IMR-90 (cell line): Measurements from ENCODE around the gene MICALL2. TPM values are rescaled to one million over a fixed set of nuclear protein-coding genes. Genes with fewer than 3 reads are reported as not detected.

Experiments used
- ATAC-seq: fragments of 200-7000 bp; cut with Tn5 transposase; 2 replicates; pipeline ENCODE4 v1.9.1; 2020; ENCODE audit warnings: low read depth, mild to moderate bottlenecking, moderate library complexity
- BruUV-seq: library from RNA; stranded (reverse); fragments of 400-500 nt; replicated peaks from 2 replicates; lab custom pipeline; 2021; lab: Mats Ljungman, UMichigan
- CTCF ChIA-PET: fragments of 300-600 bp; formaldehyde crosslinking; extraction: SDS; loops from one replicate; lab custom pipeline; 2021; ENCODE audit warnings: antibody characterized with exemption; lab: Yijun Ruan, JAX
- POLR2A ChIA-PET: fragments of 300-600 bp; sonication (Branson Sonifier 250); formaldehyde crosslinking; loops from one replicate; lab custom pipeline; 2022; ENCODE audit warnings: antibody characterized with exemption; ENCODE audit not compliant: unreplicated experiment; lab: Charles Lee
- DNase-seq: peaks from one replicate; pipeline ENCODE4 v3.0.0; 2013
- H2AFZ ChIP-seq: replicated peaks from 2 replicates; pipeline ENCODE3; 2013; ENCODE audit warnings: low read length, mild to moderate bottlenecking; ENCODE audit not compliant: poor library complexity
- H2AK5ac ChIP-seq: 2 replicates; pipeline ENCODE4 v1.6.1; 2013; ENCODE audit warnings: low read depth, low read length, inconsistent platforms
- H2AK9ac ChIP-seq: replicated peaks from 2 replicates; pipeline ENCODE3; 2013; ENCODE audit warnings: mild to moderate bottlenecking, low read depth, low read length, moderate library complexity; ENCODE audit not compliant: poor library complexity
- H2BK120ac ChIP-seq: 2 replicates; pipeline ENCODE4 v1.6.1; 2013; ENCODE audit warnings: low read depth, low read length, inconsistent platforms
- H2BK15ac ChIP-seq: 3 replicates; pipeline ENCODE4 v1.6.1; 2013; ENCODE audit warnings: low read depth, low read length, inconsistent platforms
- H2BK20ac ChIP-seq: 2 replicates; pipeline ENCODE4 v1.6.1; 2013; ENCODE audit warnings: low read depth, mild to moderate bottlenecking, inconsistent platforms, low read length, moderate library complexity
- H2BK5ac ChIP-seq: 2 replicates; pipeline ENCODE4 v1.6.1; 2013; ENCODE audit warnings: mild to moderate bottlenecking, low read depth, low read length, inconsistent platforms; ENCODE audit not compliant: poor library complexity, severe bottlenecking
- H3K14ac ChIP-seq: replicated peaks from 2 replicates; pipeline ENCODE4 v1.6.1; 2013; ENCODE audit warnings: low read depth, low read length, inconsistent platforms
- H3K18ac ChIP-seq: 2 replicates; pipeline ENCODE4 v1.6.1; 2013; ENCODE audit warnings: low read depth, low read length, control low read depth
- H3K23ac ChIP-seq: 2 replicates; pipeline ENCODE4 v1.6.1; 2013; ENCODE audit warnings: low read depth, low read length, inconsistent platforms
- H3K27ac ChIP-seq: 2 replicates; pipeline ENCODE4 v1.5.1; 2013; ENCODE audit warnings: mild to moderate bottlenecking, control low read depth, low read length; ENCODE audit not compliant: insufficient read depth
- H3K27me3 ChIP-seq: 2 replicates; pipeline ENCODE4 v1.6.1; 2013; ENCODE audit warnings: low read length; ENCODE audit not compliant: control insufficient read depth, insufficient read depth
- H3K36me3 ChIP-seq: 2 replicates; pipeline ENCODE4 v1.6.1; 2013; ENCODE audit warnings: low read length, mixed read lengths; ENCODE audit not compliant: control insufficient read depth, insufficient read depth
- H3K4ac ChIP-seq: 2 replicates; pipeline ENCODE4 v1.6.1; 2013; ENCODE audit warnings: low read depth, low read length, inconsistent platforms
- H3K4me1 ChIP-seq: 2 replicates; pipeline ENCODE4 v1.6.1; 2013; ENCODE audit warnings: low read length, mixed read lengths; ENCODE audit not compliant: control insufficient read depth, insufficient read depth
- H3K4me2 ChIP-seq: 2 replicates; pipeline ENCODE4 v1.6.1; 2013; ENCODE audit warnings: low read depth, mild to moderate bottlenecking, control low read depth, low read length, moderate library complexity
- H3K4me3 ChIP-seq: 2 replicates; pipeline ENCODE4 v1.5.1; 2013; ENCODE audit warnings: low read depth, mild to moderate bottlenecking, control low read depth, low read length, moderate library complexity; ENCODE audit not compliant: insufficient read depth
- H3K56ac ChIP-seq: 2 replicates; pipeline ENCODE4 v1.6.1; 2013; ENCODE audit warnings: low read length, inconsistent platforms; ENCODE audit not compliant: insufficient read depth; ENCODE audit errors: extremely low read depth
- H3K79me1 ChIP-seq, 2 experiments: 2 replicates each; pipeline ENCODE4 v1.6.1; 2013; ENCODE audit warnings: low read length in 2 of 2, inconsistent platforms in 1 of 2, low read depth in 1 of 2
- H3K9ac ChIP-seq: 2 replicates; pipeline ENCODE4 v1.6.1; 2013; ENCODE audit warnings: low read depth, low read length, control low read depth
- H3K9me1 ChIP-seq: 2 replicates; pipeline ENCODE4 v1.6.1; 2013; ENCODE audit warnings: low read length, inconsistent platforms; ENCODE audit not compliant: insufficient read depth
- H3K9me3 ChIP-seq: 2 replicates; pipeline ENCODE4 v1.6.1; 2013; ENCODE audit warnings: low read length; ENCODE audit not compliant: control insufficient read depth, insufficient read depth
- H4K20me1 ChIP-seq: 2 replicates; pipeline ENCODE4 v1.6.1; 2013; ENCODE audit warnings: low read length, inconsistent platforms; ENCODE audit not compliant: insufficient read depth
- H4K5ac ChIP-seq: 2 replicates; pipeline ENCODE4 v1.6.1; 2013; ENCODE audit warnings: mild to moderate bottlenecking, low read depth, low read length, control low read depth
- H4K8ac ChIP-seq, 2 experiments: 2 replicates each; pipeline ENCODE4 v1.6.1; 2013; ENCODE audit warnings: low read depth in 2 of 2, low read length in 2 of 2, control low read depth in 1 of 2, inconsistent platforms in 1 of 2
- H4K91ac ChIP-seq: 2 replicates; pipeline ENCODE4 v1.6.1; 2013; ENCODE audit warnings: low read depth, low read length, inconsistent platforms; ENCODE audit not compliant: insufficient read depth
- BHLHE40 ChIP-seq: fragments of 150-350 bp; IDR thresholded peaks from 2 replicates; pipeline ENCODE4 v1.6.1; 2016; ENCODE audit warnings: mild to moderate bottlenecking, low read depth, low read length
- CTCF ChIP-seq: conservative IDR thresholded peaks from 2 replicates; pipeline ENCODE4 v1.5.1; 2012; ENCODE audit warnings: mild to moderate bottlenecking, low read depth, low read length, improper control_type of control experiment
- MAZ ChIP-seq: IDR thresholded peaks from 2 replicates; pipeline ENCODE4 v1.6.1; 2012; ENCODE audit warnings: low read depth, mild to moderate bottlenecking, low read length, improper control_type of control experiment, moderate library complexity, borderline replicate concordance
- NFE2L2 ChIP-seq: fragments of 150-350 bp; IDR thresholded peaks from 2 replicates; pipeline ENCODE4 v1.6.1; 2016; ENCODE audit warnings: low read depth, mild to moderate bottlenecking, low read length
- RCOR1 ChIP-seq: IDR thresholded peaks from 2 replicates; pipeline ENCODE4 v1.6.1; 2012; ENCODE audit warnings: mild to moderate bottlenecking, low read length, improper control_type of control experiment; ENCODE audit not compliant: insufficient replicate concordance
- RFX5 ChIP-seq: IDR thresholded peaks from 2 replicates; pipeline ENCODE4 v1.8.0; 2012; ENCODE audit warnings: low read depth, mild to moderate bottlenecking, low read length, moderate library complexity
- WGBS, 2 experiments: methylation state at CpG; one replicate each; pipeline versions ENCODE4 v1.1.5 to v1.1.7; 2013; ENCODE audit warnings: missing lambda C conversion rate in 2 of 2; ENCODE audit not compliant: insufficient read length in 1 of 2; ENCODE audit errors: extremely low coverage in 2 of 2; 5-methylcytosine and 5-hydroxymethylcytosine counted together
- dilution Hi-C: fragments of 300-500 bp; cut with HindIII; formaldehyde crosslinking; loops from one replicate; pipeline ENCODE4 v1.14.3; 2018; ENCODE audit warnings: low sequenced_read_pairs; ENCODE audit not compliant: unreplicated experiment
- in situ Hi-C: fragments of 300-500 bp; cut with MboI; formaldehyde crosslinking; loops from 3 replicates; pipeline ENCODE4 v1.14.3; 2019; ENCODE audit warnings: low sequenced_read_pairs, inconsistent platforms, mixed read lengths
- intact Hi-C: fragments of 100-400 bp; cut with micrococcal nuclease; formaldehyde crosslinking; loops from 2 replicates; pipeline ENCODE4 v1.10.0; 2022
- polyA plus RNA-seq, 3 experiments: library from polyadenylated mRNA; depleted of rRNA; stranded (reverse); fragments of >200 nt; gene quantifications; 2 replicates each; pipeline ENCODE4 v1.2.3, GENCODE V29; 2012; ENCODE audit warnings: low replicate concordance in 1 of 3
- total RNA-seq: library from RNA; depleted of rRNA; stranded (reverse); fragments of >200 nt; gene quantifications from 2 replicates; pipeline ENCODE4 v1.2.3, GENCODE V29; 2012

The MICALL2 gene
- total and polyA plus RNA-seq, 2 of the 4 experiments (the other 2 are of a cell fraction) = 6.6 to 34.1 TPM

- no peak overlapping the region for H3K56ac ChIP-seq
- in situ Hi-C loops = no loop called here
- no peak overlapping the region for H4K91ac ChIP-seq
- H3K36me3 ChIP-seq = no peaks in the 10 kb centered on the region
- no peak overlapping the region for H2BK15ac ChIP-seq
- no peak overlapping the region for H3K4me3 ChIP-seq
- H4K20me1 ChIP-seq = peaks cover 3% of the 10 kb centered on the region
- DNase-seq (no peak), ATAC-seq (no peak)
- H3K27me3 ChIP-seq = no peaks in the 10 kb centered on the region
- H3K23ac ChIP-seq = no peak overlapping the region
- peaks cover 3 to 16% of the 10 kb centered on the region in 2 experiments for H3K79me1 ChIP-seq
- no peak overlapping the region; the same call in 1 of the 2 replicates for H2AK5ac ChIP-seq
- H2BK120ac ChIP-seq = no peak overlapping the region
- no peak overlapping the region for H4K5ac ChIP-seq
- no peak overlapping the region for H2BK5ac ChIP-seq
- TF ChIP-seq RCOR1 = no peak
- TF ChIP-seq RFX5 = no peak
- TF ChIP-seq BHLHE40 = no peak
- no peak for TF ChIP-seq CTCF
- no peak for TF ChIP-seq NFE2L2
- no peak for TF ChIP-seq MAZ
- no peak overlapping the region for H4K8ac ChIP-seq
- no peak overlapping the region for H2AFZ ChIP-seq
- no peak overlapping the region for H3K27ac ChIP-seq
- H2BK20ac ChIP-seq = no peak overlapping the region
- intact Hi-C loops = no loop called here
- peaks cover 5% of the 10 kb centered on the region for H3K4me1 ChIP-seq
- no TSS peak for BruUV-seq
- no peaks in the 10 kb centered on the region for H3K9me3 ChIP-seq
- H3K18ac ChIP-seq = no peak overlapping the region
- H3K4me2 ChIP-seq = no peak overlapping the region
- WGBS, 2 experiments = 89% methylated on average over 6 of the region's 10 CpGs; no CpG with 5 or more reads in 1 of the 2 experiments
- 0 out of 2 replicates have a peak, but pooled peaks cover 2% of the 10 kb centered on the region for H3K9me1 ChIP-seq
- dilution Hi-C loops = no loop called here
- no peak overlapping the region for H2AK9ac ChIP-seq
- no peak overlapping the region for H3K9ac ChIP-seq
- H3K14ac ChIP-seq = no peak overlapping the region
- no peak overlapping the region for H3K4ac ChIP-seq
- POLR2A ChIA-PET = no interaction called here
- CTCF ChIA-PET = interaction anchor here (0.7 to 1.0 kb wide), 2 partner anchors 51 to 889 kb away, joined by 3 read pairs; no protein-coding TSS in a partner anchor
These were observed 49.0 kb upstream of the MICALL2 start for GRCh38 chr7:1508277-1508758.
